ENCODE measurements around the gene EYA4.

EYA4 gene

GRCh38 chr6:133369773-133370272, 128.7 kb downstream of the EYA4 start:
- H3K4me3 ChIP-seq, result no peak overlapping the region
- TF ChIP-seq CTCF (IDR thresholded peaks at IDR 0.05), result no peak
- H3K27ac ChIP-seq, result no peak overlapping the region
- DNase-seq (ENCODE audit: low spot score), result no peak

- Histone ChIP-seq H3K27ac (no peak overlapping the region), H3K4me3 (no peak overlapping the region)
- no peak for DNase-seq (ENCODE audit: low spot score)
- no peak for TF ChIP-seq CTCF (IDR thresholded peaks at IDR 0.05)
These were observed 135.6 kb downstream of the EYA4 start for GRCh38 chr6:133376743-133377142.

- Histone ChIP-seq H3K27ac (no peak overlapping the region), H3K4me3 (no peak overlapping the region)
- TF ChIP-seq CTCF (IDR thresholded peaks at IDR 0.05), result no peak
- DNase-seq (ENCODE audit: low spot score), result no peak
These were observed 136.1 kb downstream of the EYA4 start for GRCh38 chr6:133377219-133377618.

GRCh38 chr6:133380047-133380446, 138.9 kb downstream of the EYA4 start:
- no peak for DNase-seq (ENCODE audit: low spot score)
- TF ChIP-seq CTCF (IDR thresholded peaks at IDR 0.05), result no peak
- Histone ChIP-seq H3K4me3 (no peak overlapping the region), H3K27ac (no peak overlapping the region)

- no peak overlapping the region for H3K27ac ChIP-seq
- H3K4me3 ChIP-seq, result no peak overlapping the region
- TF ChIP-seq CTCF (IDR thresholded peaks at IDR 0.05), result no peak
- DNase-seq (ENCODE audit: low spot score), result no peak
These were observed 139.6 kb downstream of the EYA4 start for GRCh38 chr6:133380723-133381122.

GRCh38 chr6:133388731-133389130, 147.6 kb downstream of the EYA4 start:
- DNase-seq (ENCODE audit: low spot score), result no peak

More at GRCh38 chr6:133388731-133389130, 147.6 kb downstream of the EYA4 start:
- no peak for TF ChIP-seq CTCF (IDR thresholded peaks at IDR 0.05)
- no peak overlapping the region for H3K27ac ChIP-seq
- H3K4me3 ChIP-seq, result no peak overlapping the region

Data from coronary artery (tissue), 2 donors.